Mucosa of descending colon (tissue), 3 donors: Measurements from ENCODE around the gene L3MBTL3. TPM values are rescaled to one million over a fixed set of nuclear protein-coding genes. Genes with fewer than 3 reads are reported as not detected.

ENCODE experiments used
- ATAC-seq: fragments of 200-7000 bp; cut with Tn5 transposase; one replicate; pipeline ENCODE4 v1.9.1; 2020; ENCODE audit warnings: mild to moderate bottlenecking, moderate library complexity
- DNase-seq, 3 donors: peaks; one replicate each; pipeline ENCODE4 v3.0.0-alpha.2; 2020
- H3K36me3 ChIP-seq: fragments of 200-600 bp; one replicate; pipeline ENCODE4 v1.8.0; 2021; ENCODE audit warnings: low read depth, mild to moderate bottlenecking
- H3K4me1 ChIP-seq: fragments of 200-600 bp; one replicate; pipeline ENCODE4 v1.8.0; 2021; ENCODE audit warnings: low read depth, mild to moderate bottlenecking
- H3K4me3 ChIP-seq: fragments of 200-600 bp; one replicate; pipeline ENCODE4 v1.8.0; 2021; ENCODE audit warnings: mild to moderate bottlenecking
- H3K9me3 ChIP-seq: fragments of 200-600 bp; one replicate; pipeline ENCODE4 v1.8.0; 2021; ENCODE audit warnings: mild to moderate bottlenecking
- CTCF ChIP-seq: fragments of 200-600 bp; IDR thresholded peaks from one replicate; pipeline ENCODE4 v1.8.0; 2022; ENCODE audit warnings: antibody characterized with exemption, mild to moderate bottlenecking
- intact Hi-C, 2 donors: fragments of 100-400 bp; cut with DNase I in 1 of 2; cut with micrococcal nuclease in 1 of 2; formaldehyde crosslinking; loops; one replicate each; pipeline versions ENCODE4 v1.11.0 to v1.11.1; 2022; cut with DNase I, micrococcal nuclease
- total RNA-seq, 3 donors: library from RNA; stranded (reverse); fragmentation: NEBNext Ultra II Directional in 2 of 3; extraction: Animal tissue kit (Norgen Biotek cat#: 25700) in 2 of 3; gene quantifications; one replicate each; pipeline versions ENCODE4 v1.2.1 to v1.2.4, GENCODE V29; 2021 to 2023
- donor health status: DM: no; HTN: no; CAD: no; lungs with moderate emphysema.
- donor health status: DM: no; HTN: no; CAD: no.
- donor health status: DM: no; HTN: yes; CAD: no.

Gene L3MBTL3
- total RNA-seq, 3 donors from 2014 or later, result 9.2 to 13.0 (median 11.1) TPM

GRCh38 chr6:130105996-130106704, 87.8 kb downstream of the L3MBTL3 start:
- Histone ChIP-seq H3K36me3 (no peaks in the 10 kb centered on the region), H3K4me3 (no peak overlapping the region), H3K9me3 (no peaks in the 10 kb centered on the region), H3K4me1 (no peaks in the 10 kb centered on the region)
- ATAC-seq (no peak), DNase-seq (peak in 1 of 3 donors; percentile 3)
- intact Hi-C loops, result no loop called here
- TF ChIP-seq CTCF, result no peak

- Histone ChIP-seq H3K4me3 (no peak overlapping the region), H3K4me1 (no peaks in the 10 kb centered on the region), H3K36me3 (no peaks in the 10 kb centered on the region), H3K9me3 (no peaks in the 10 kb centered on the region)
- DNase-seq (no peak), ATAC-seq (no peak)
- intact Hi-C loops, result no loop called here
- TF ChIP-seq CTCF, result no peak
These were observed 89.3 kb downstream of the L3MBTL3 start for GRCh38 chr6:130107710-130108109.

- Histone ChIP-seq H3K4me3 (no peak overlapping the region), H3K9me3 (no peaks in the 10 kb centered on the region), H3K4me1 (no peaks in the 10 kb centered on the region), H3K36me3 (no peaks in the 10 kb centered on the region)
- intact Hi-C loops, result no loop called here
- no peak for TF ChIP-seq CTCF
- ATAC-seq (no peak), DNase-seq (no peak)
These were observed 92.7 kb downstream of the L3MBTL3 start for GRCh38 chr6:130111031-130111430.

GRCh38 chr6:130113201-130113710, 94.9 kb downstream of the L3MBTL3 start:
- TF ChIP-seq CTCF, result no peak
- no peaks in the 10 kb centered on the region for H3K4me1 ChIP-seq
- no peak for DNase-seq
- no peaks in the 10 kb centered on the region for H3K9me3 ChIP-seq
- no peaks in the 10 kb centered on the region for H3K36me3 ChIP-seq
- no peak for ATAC-seq
- intact Hi-C loops, result no loop called here
- H3K4me3 ChIP-seq, result no peak overlapping the region

- no peak overlapping the region for H3K4me3 ChIP-seq
- H3K9me3 ChIP-seq, result no peaks in the 10 kb centered on the region
- ATAC-seq, result peak; percentile 56
- no peak for TF ChIP-seq CTCF
- no peaks in the 10 kb centered on the region for H3K4me1 ChIP-seq
- DNase-seq, result no peak
- no peaks in the 10 kb centered on the region for H3K36me3 ChIP-seq
- intact Hi-C loops, result no loop called here
These were observed 96.7 kb downstream of the L3MBTL3 start for GRCh38 chr6:130115036-130115435.
